H1 (cell line): ENCODE measurements around the gene CRKL. TPM values are rescaled to one million over a fixed set of nuclear protein-coding genes. Genes with fewer than 3 reads are reported as not detected.

Experiments used
- CTCF ChIA-PET: fragments of 300-600 bp; sonication (Branson Sonifier 250); formaldehyde crosslinking; loops from one replicate; lab custom pipeline; 2021; ENCODE audit not compliant: partially characterized antibody; lab: Charles Lee
- POLR2A ChIA-PET: fragments of 300-600 bp; sonication (Branson Sonifier 250); formaldehyde crosslinking; loops from one replicate; lab custom pipeline; 2021; ENCODE audit warnings: inconsistent platforms; ENCODE audit not compliant: partially characterized antibody; lab: Charles Lee
- DNase-seq, 2 experiments: peaks; one replicate each; pipeline versions ENCODE4 v3.0.0 to v3.0.0-alpha.2; 2010 to 2022; ENCODE audit warnings: low spot score in 2 of 2, low read depth in 1 of 2, mixed read lengths in 1 of 2
- FAIRE-seq: peaks from 2 replicates; lab custom pipeline; 2011; peaks lifted over from hg19 to GRCh38; lab: Jason Lieb, UNC
- H2AFZ ChIP-seq: 2 replicates; pipeline ENCODE4 v1.8.1; 2012; ENCODE audit warnings: low read length, inconsistent platforms
- H2AK5ac ChIP-seq: 2 replicates; pipeline ENCODE4 v1.6.1; 2013; ENCODE audit warnings: low read depth, low read length
- H2BK120ac ChIP-seq: replicated peaks from 2 replicates; pipeline ENCODE3; 2013; ENCODE audit warnings: low read depth, low read length, inconsistent platforms
- H2BK12ac ChIP-seq: 2 replicates; pipeline ENCODE4 v1.6.1; 2013; ENCODE audit warnings: low read depth, low read length
- H2BK15ac ChIP-seq: 2 replicates; pipeline ENCODE4 v1.6.1; 2013; ENCODE audit warnings: low read length
- H2BK20ac ChIP-seq: 2 replicates; pipeline ENCODE4 v1.6.1; 2013; ENCODE audit warnings: low read length
- H2BK5ac ChIP-seq: 2 replicates; pipeline ENCODE4 v1.6.1; 2013; ENCODE audit warnings: low read depth, low read length
- H3K14ac ChIP-seq: 2 replicates; pipeline ENCODE4 v1.6.1; 2013; ENCODE audit warnings: inconsistent platforms; ENCODE audit not compliant: insufficient read length
- H3K18ac ChIP-seq: 2 replicates; pipeline ENCODE4 v1.6.1; 2013; ENCODE audit warnings: low read length; ENCODE audit errors: extremely low read depth
- H3K23ac ChIP-seq: 2 replicates; pipeline ENCODE4 v1.6.1; 2013; ENCODE audit warnings: inconsistent platforms; ENCODE audit not compliant: insufficient read length
- H3K23me2 ChIP-seq: 2 replicates; pipeline ENCODE4 v1.6.1; 2013; ENCODE audit warnings: low read depth, low read length
- H3K27ac ChIP-seq: 2 replicates; pipeline ENCODE4 v1.6.1; 2011; ENCODE audit warnings: low read depth, low read length, inconsistent platforms
- H3K27me3 ChIP-seq, 4 experiments: replicated peaks in 1 of 4; 1 replicate in 1 of 4; 2 replicates in 3 of 4; pipeline versions ENCODE4 v1.6.1 to v1.8.1; 2011 to 2013; ENCODE audit warnings: low read length in 3 of 4, mild to moderate bottlenecking in 3 of 4, inconsistent platforms in 2 of 4, mixed read lengths in 2 of 4, moderate library complexity in 1 of 4; ENCODE audit not compliant: control insufficient read depth in 3 of 4, insufficient read depth in 3 of 4; ENCODE audit errors: extremely low read depth in 1 of 4
- H3K36me3 ChIP-seq, 4 experiments: 2 replicates each; pipeline versions ENCODE4 v1.6.1 to v1.8.1; 2011 to 2013; ENCODE audit warnings: mild to moderate bottlenecking in 4 of 4, low read length in 3 of 4, moderate library complexity in 2 of 4, control low read depth in 1 of 4, inconsistent platforms in 1 of 4; ENCODE audit not compliant: insufficient read depth in 4 of 4, control insufficient read depth in 2 of 4
- H3K4ac ChIP-seq: replicated peaks from 2 replicates; pipeline ENCODE3; 2013; ENCODE audit warnings: low read length, low read depth, mixed read lengths, inconsistent platforms; ENCODE audit not compliant: insufficient read length
- H3K4me1 ChIP-seq, 4 experiments: replicated peaks in 1 of 4; 1 replicate in 1 of 4; 2 replicates in 3 of 4; pipeline versions ENCODE4 v1.6.1 to v1.8.1; 2011 to 2013; ENCODE audit warnings: low read length in 3 of 4, inconsistent platforms in 2 of 4, mixed read lengths in 1 of 4; ENCODE audit not compliant: insufficient read depth in 4 of 4, control insufficient read depth in 3 of 4
- H3K4me2 ChIP-seq, 2 experiments: 2 replicates each; pipeline versions ENCODE4 v1.6.1 to v1.8.1; 2011 to 2013; ENCODE audit warnings: low read depth in 2 of 2, low read length in 2 of 2, control low read depth in 1 of 2, inconsistent platforms in 1 of 2, mild to moderate bottlenecking in 1 of 2; ENCODE audit not compliant: insufficient read depth in 1 of 2
- H3K4me3 ChIP-seq, 4 experiments: fragments of 200-600, 300-600 bp in 1 of 4; sonication (generic), shearing (Covaris generic), sonication (Bioruptor Twin) in 1 of 4; 2 replicates each; pipeline versions ENCODE4 v1.5.1 to v1.8.1; 2011 to 2016; ENCODE audit warnings: low read length in 4 of 4, low read depth in 3 of 4, control low read depth in 2 of 4, inconsistent platforms in 2 of 4, mild to moderate bottlenecking in 2 of 4, mixed read lengths in 1 of 4, moderate library complexity in 1 of 4; ENCODE audit not compliant: insufficient read depth in 2 of 4; ENCODE audit errors: extremely low read depth in 1 of 4
- H3K56ac ChIP-seq: replicated peaks from 2 replicates; pipeline ENCODE3; 2013; ENCODE audit warnings: low read depth, mild to moderate bottlenecking, mixed read lengths, low read length, inconsistent platforms; ENCODE audit not compliant: insufficient read length
- H3K79me1 ChIP-seq: 2 replicates; pipeline ENCODE4 v1.6.1; 2013; ENCODE audit warnings: low read depth, low read length, control low read depth
- H3K79me2 ChIP-seq, 2 experiments: 2 replicates each; pipeline versions ENCODE4 v1.6.1 to v1.8.1; 2012 to 2013; ENCODE audit warnings: low read length in 2 of 2, mild to moderate bottlenecking in 2 of 2, inconsistent platforms in 1 of 2; ENCODE audit not compliant: insufficient read depth in 2 of 2, control insufficient read depth in 1 of 2
- H3K9ac ChIP-seq, 4 experiments: replicated peaks in 1 of 4; 1 replicate in 1 of 4; 2 replicates in 3 of 4; pipeline versions ENCODE4 v1.6.1 to v1.8.1; 2011 to 2013; ENCODE audit warnings: low read depth in 3 of 4, low read length in 3 of 4, control low read depth in 2 of 4, mild to moderate bottlenecking in 2 of 4, moderate library complexity in 2 of 4, inconsistent platforms in 1 of 4; ENCODE audit errors: extremely low read depth in 1 of 4
- H3K9me3 ChIP-seq, 2 experiments: 2 replicates each; pipeline versions ENCODE4 v1.6.1 to v1.8.1; 2012 to 2013; ENCODE audit warnings: mild to moderate bottlenecking in 2 of 2, moderate library complexity in 2 of 2, control low read depth in 1 of 2, inconsistent platforms in 1 of 2, low read depth in 1 of 2, low read length in 1 of 2, mixed read lengths in 1 of 2; ENCODE audit not compliant: insufficient read depth in 2 of 2
- H4K20me1 ChIP-seq, 2 experiments: replicated peaks in 1 of 2; 2 replicates each; pipeline versions ENCODE3 to v1.8.1; 2011 to 2013; ENCODE audit warnings: inconsistent platforms in 2 of 2, low read length in 2 of 2, mild to moderate bottlenecking in 1 of 2; ENCODE audit not compliant: insufficient read depth in 2 of 2, control insufficient read depth in 1 of 2
- H4K5ac ChIP-seq: 2 replicates; pipeline ENCODE4 v1.6.1; 2013; ENCODE audit warnings: low read length, low read depth, mixed read lengths, inconsistent platforms; ENCODE audit not compliant: insufficient read length
- H4K8ac ChIP-seq: 2 replicates; pipeline ENCODE4 v1.8.0; 2013; ENCODE audit warnings: mild to moderate bottlenecking, moderate library complexity, low read length, inconsistent platforms; ENCODE audit not compliant: insufficient read depth; ENCODE audit errors: extremely low read depth
- H4K91ac ChIP-seq: replicated peaks from 2 replicates; pipeline ENCODE3; 2013; ENCODE audit warnings: low read length, mixed read lengths, inconsistent platforms; ENCODE audit not compliant: insufficient read length
- ASH2L ChIP-seq: fragments of 200-600, 300-600 bp; sonication (generic); IDR thresholded peaks from one replicate; pipeline ENCODE4 v1.7.1; 2017; ENCODE audit warnings: low read length
- EZH2 ChIP-seq: fragments of 200-600 bp; sonication (generic); IDR thresholded peaks from 2 replicates; pipeline ENCODE4 v1.7.1; 2012; ENCODE audit warnings: low read depth, mild to moderate bottlenecking, moderate library complexity, low read length, inconsistent platforms; ENCODE audit not compliant: severe bottlenecking
- KDM4A ChIP-seq: IDR thresholded peaks from one replicate; pipeline ENCODE4 v1.7.1; 2012; ENCODE audit warnings: low read depth, mild to moderate bottlenecking, moderate library complexity, low read length, inconsistent platforms; ENCODE audit not compliant: severe bottlenecking
- RFX5 ChIP-seq: IDR thresholded peaks from 2 replicates; pipeline ENCODE4 v1.6.1; 2011; ENCODE audit warnings: low read depth, low read length, improper control_type of control experiment, borderline replicate concordance
- RXRA ChIP-seq: IDR thresholded peaks from 2 replicates; pipeline ENCODE4 v1.6.1; 2011; ENCODE audit warnings: low read depth, mild to moderate bottlenecking, low read length, moderate library complexity; ENCODE audit not compliant: insufficient read depth
- SP1 ChIP-seq: IDR thresholded peaks from 2 replicates; pipeline ENCODE4 v1.6.1; 2011; ENCODE audit warnings: low read depth, low read length
- TBP ChIP-seq: IDR thresholded peaks from 2 replicates; pipeline ENCODE4 v1.6.1; 2011; ENCODE audit warnings: low read depth, low read length, improper control_type of control experiment
- WGBS, 2 experiments: shearing (Covaris generic) in 1 of 2; methylation state at CpG; one replicate each; pipeline versions ENCODE4 v1.1.6 to v1.1.7; 2013 to 2015; ENCODE audit warnings: low lambda C conversion rate in 2 of 2, mixed read lengths in 2 of 2, inconsistent platforms in 1 of 2, low coverage in 1 of 2, missing lambda C conversion rate in 1 of 2; ENCODE audit not compliant: insufficient replicate concordance in 2 of 2, insufficient coverage in 1 of 2, insufficient read length in 1 of 2; ENCODE audit errors: extremely low coverage in 1 of 2, missing lambda C conversion rate in 1 of 2; 5-methylcytosine and 5-hydroxymethylcytosine counted together
- polyA plus RNA-seq, 7 experiments: library from polyadenylated mRNA; depleted of rRNA in 3 of 7; stranded (reverse) in 5 of 7; unstranded in 2 of 7; fragments of >200 nt in 5 of 7; fragments of 200-250 nt in 2 of 7; gene quantifications; 1 replicate in 5 of 7; 2 replicates in 1 of 7; 4 replicates in 1 of 7; pipeline versions ENCODE4 v1.2.1 to v1.2.3, GENCODE V29; 2011 to 2013; ENCODE audit warnings: missing spikeins in 2 of 7, mixed read lengths in 2 of 7
- total RNA-seq: library from RNA; stranded (reverse); fragmentation: NEBNext Ultra II Directional; extraction: Animal tissue kit (Norgen Biotek cat#: 25700); gene quantifications from 2 replicates; pipeline ENCODE4 v1.2.1, GENCODE V29; 2021
- TF ChIP-seq, protein P1 (sequence below): IDR thresholded peaks from 2 replicates; pipeline ENCODE4 v1.6.1; 2011; ENCODE audit warnings: low read depth, mild to moderate bottlenecking, low read length; ENCODE audit not compliant: insufficient read depth
- TF ChIP-seq, protein P2 (sequence below): IDR thresholded peaks from 2 replicates; pipeline ENCODE4 v1.6.1; 2012; ENCODE audit warnings: low read length, inconsistent platforms

The CRKL gene
- total and polyA plus RNA-seq, 2 of the 8 experiments (the other 6 are each of a cell fraction or from before 2014, with no cell fraction given), result 34.5 to 94.5 TPM

GRCh38 chr22:20904008-20904979 is 12.9 kb upstream of the CRKL start:
- no peak for FAIRE-seq
- H3K27ac ChIP-seq, result no peak overlapping the region
- POLR2A ChIA-PET, result interaction anchor here (0.6 to 1.2 kb wide), 2 partner anchors 13 to 17 kb away, joined by 3 read pairs; partner anchors contain the start of gene CRKL
- TF ChIP-seq EZH2 (no peak), ASH2L (no peak), KDM4A (no peak), RFX5 (no peak), SP1 (no peak), TBP (no peak), RXRA (no peak)
- TF ChIP-seq, protein P1, sequence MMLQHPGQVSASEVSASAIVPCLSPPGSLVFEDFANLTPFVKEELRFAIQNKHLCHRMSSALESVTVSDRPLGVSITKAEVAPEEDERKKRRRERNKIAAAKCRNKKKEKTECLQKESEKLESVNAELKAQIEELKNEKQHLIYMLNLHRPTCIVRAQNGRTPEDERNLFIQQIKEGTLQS, result no peak
- TF ChIP-seq, protein P2, sequence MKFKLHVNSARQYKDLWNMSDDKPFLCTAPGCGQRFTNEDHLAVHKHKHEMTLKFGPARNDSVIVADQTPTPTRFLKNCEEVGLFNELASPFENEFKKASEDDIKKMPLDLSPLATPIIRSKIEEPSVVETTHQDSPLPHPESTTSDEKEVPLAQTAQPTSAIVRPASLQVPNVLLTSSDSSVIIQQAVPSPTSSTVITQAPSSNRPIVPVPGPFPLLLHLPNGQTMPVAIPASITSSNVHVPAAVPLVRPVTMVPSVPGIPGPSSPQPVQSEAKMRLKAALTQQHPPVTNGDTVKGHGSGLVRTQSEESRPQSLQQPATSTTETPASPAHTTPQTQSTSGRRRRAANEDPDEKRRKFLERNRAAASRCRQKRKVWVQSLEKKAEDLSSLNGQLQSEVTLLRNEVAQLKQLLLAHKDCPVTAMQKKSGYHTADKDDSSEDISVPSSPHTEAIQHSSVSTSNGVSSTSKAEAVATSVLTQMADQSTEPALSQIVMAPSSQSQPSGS, result no peak

More at GRCh38 chr22:20904008-20904979, 12.9 kb upstream of the CRKL start:
- Histone ChIP-seq H2BK15ac (no peak overlapping the region), H3K79me1 (no peaks in the 10 kb centered on the region), H3K56ac (no peak overlapping the region), H3K14ac (no peak overlapping the region), H2BK20ac (no peak overlapping the region), H2AK5ac (no peak overlapping the region), H2BK5ac (no peak overlapping the region), H3K4ac (no peak overlapping the region), H3K9me3 (no peaks in the 10 kb centered on the region), H3K4me1 (no peaks in the 10 kb centered on the region), H4K5ac (no peak overlapping the region), H4K20me1 (no peaks in the 10 kb centered on the region), H2BK12ac (no peak overlapping the region), H3K18ac (no peak overlapping the region), H3K27me3 (no peaks in the 10 kb centered on the region; a peak in 1 of 7 replicates), H3K9ac (no peak overlapping the region), H2AFZ (no peak overlapping the region), H4K8ac (no peak overlapping the region), H3K36me3 (no peaks in the 10 kb centered on the region), H3K23me2 (no peaks in the 10 kb centered on the region), H3K4me2 (no peak overlapping the region), H4K91ac (no peak overlapping the region), H3K4me3 (no peak overlapping the region), H2BK120ac (no peak overlapping the region), H3K23ac (no peak overlapping the region), H3K79me2 (no peaks in the 10 kb centered on the region)
- no peak for DNase-seq
- CTCF ChIA-PET, result interaction anchor here (0.6 to 1.1 kb wide), 2 partner anchors 18 to 814 kb away, joined by 3 to 6 read pairs; no protein-coding TSS in a partner anchor
- 93% methylated on average over 7 of the region's 7 CpGs; no CpG with 5 or more reads in 1 of the 2 experiments for WGBS, 2 experiments
